Measurements from ENCODE around the gene WDR17. TPM values are rescaled to one million over a fixed set of nuclear protein-coding genes. Genes with fewer than 3 reads are reported as not detected.

WDR17 gene
- 0.95 TPM for polyA plus RNA-seq (2013, experiment 1 of 2; ENCODE audit: insufficient read length)
- polyA plus RNA-seq (2013, experiment 2 of 2; ENCODE audit: insufficient read length), result 1.5 TPM

GRCh38 chr4:176065435-176066291, at the start of gene WDR17:
TSS of gene WDR17 (plus strand) at chr4:176065841. CDS start at chr4:176111581, 45,740 bp downstream.
- peak; percentile 85 for DNase-seq

GRCh38 chr4:176016601-176017000, 49.0 kb upstream of the WDR17 start:
- no peak for DNase-seq

GRCh38 chr4:176020481-176021085, 45.1 kb upstream of the WDR17 start:
- DNase-seq, result no peak

- DNase-seq, result no peak
These were observed 35.2 kb upstream of the WDR17 start for GRCh38 chr4:176030391-176030790.

GRCh38 chr4:176031922-176032321, 33.7 kb upstream of the WDR17 start:
- DNase-seq, result no peak

- DNase-seq, result no peak
These were observed 33.2 kb upstream of the WDR17 start for GRCh38 chr4:176032454-176032853.

- DNase-seq, result peak; percentile 51
These were observed 31.1 kb upstream of the WDR17 start for GRCh38 chr4:176034499-176034898.

- DNase-seq, result peak; percentile 1
These were observed 30.7 kb upstream of the WDR17 start for GRCh38 chr4:176034936-176035335.

GRCh38 chr4:176036585-176037205, 28.9 kb upstream of the WDR17 start:
- DNase-seq, result no peak

- DNase-seq, result no peak
These were observed 26.9 kb upstream of the WDR17 start for GRCh38 chr4:176038789-176039188.

- no peak for DNase-seq
These were observed 23.4 kb upstream of the WDR17 start for GRCh38 chr4:176042195-176042594.

- DNase-seq, result no peak
These were observed 21.6 kb upstream of the WDR17 start for GRCh38 chr4:176043838-176044588.

- no peak for DNase-seq
These were observed 21.1 kb upstream of the WDR17 start for GRCh38 chr4:176044589-176044951.

- DNase-seq, result no peak
These were observed 17.0 kb upstream of the WDR17 start for GRCh38 chr4:176048631-176049030.

GRCh38 chr4:176052744-176053143, 12.9 kb upstream of the WDR17 start:
- no peak for DNase-seq

- no peak for DNase-seq
These were observed 11.9 kb upstream of the WDR17 start for GRCh38 chr4:176053785-176054184.

GRCh38 chr4:176054942-176055341, 10.7 kb upstream of the WDR17 start:
- no peak for DNase-seq

- no peak for DNase-seq
These were observed 1.9 kb upstream of the WDR17 start for GRCh38 chr4:176063718-176064117.

GRCh38 chr4:176064539-176064938, 1.1 kb upstream of the WDR17 start:
- no peak for DNase-seq

- no peak for DNase-seq
These were observed 1.1 kb downstream of the WDR17 start for GRCh38 chr4:176066757-176067156.

GRCh38 chr4:176077561-176077960, 11.9 kb downstream of the WDR17 start:
- DNase-seq, result no peak

- DNase-seq, result peak; percentile 3
These were observed 19.1 kb downstream of the WDR17 start for GRCh38 chr4:176084769-176085168.

- no peak for DNase-seq
These were observed 24.5 kb downstream of the WDR17 start for GRCh38 chr4:176090115-176090514.
